Measurements from ENCODE around the gene PER1. TPM values are rescaled to one million over a fixed set of nuclear protein-coding genes. Genes with fewer than 3 reads are reported as not detected.

The PER1 gene
- total and polyA plus RNA-seq, 2 of the 4 experiments (the other 2 are of a cell fraction), result 3.4 to 10.5 TPM

- no peaks in the 10 kb centered on the region for H4K20me1 ChIP-seq (ENCODE audit: insufficient read depth, low read length)
- in situ Hi-C loops (cut with MboI; ENCODE audit: low sequenced_read_pairs), result loop anchor here (25.0 kb wide), 2 partner anchors 216 to 666 kb away; partner anchors contain the start of genes ARHGEF15 and SPDYE4
- CTCF ChIA-PET, result no interaction called here
These were observed 55.7 kb downstream of the PER1 start for GRCh38 chr17:8096541-8096940.

More at GRCh38 chr17:8096541-8096940, 55.7 kb downstream of the PER1 start:
- no peak for TF ChIP-seq MXI1 (IDR thresholded peaks at IDR 0.05; ENCODE audit: borderline replicate concordance, low read depth, low read length)
- TF ChIP-seq CTCF (conservative IDR thresholded peaks at IDR 0.05; ENCODE audit: low read depth, low read length), result no peak
- TF ChIP-seq CEBPB (IDR thresholded peaks at IDR 0.05; ENCODE audit: low read depth, low read length), result no peak
- TF ChIP-seq SMC3 (IDR thresholded peaks at IDR 0.05; ENCODE audit: low read depth, low read length), result no peak
- no peak for TF ChIP-seq BHLHE40 (IDR thresholded peaks at IDR 0.05; ENCODE audit: low read depth, low read length)
- TF ChIP-seq FOS (IDR thresholded peaks at IDR 0.05; ENCODE audit: low read depth, low read length), result no peak
- no peak for TF ChIP-seq RAD21 (IDR thresholded peaks at IDR 0.05; ENCODE audit: low read length)
- no peak for TF ChIP-seq CHD1 (IDR thresholded peaks at IDR 0.05; ENCODE audit: low read depth, low read length)
- no peak for TF ChIP-seq RFX5 (IDR thresholded peaks at IDR 0.05; ENCODE audit: low read depth, low read length)
- TF ChIP-seq POLR2A (IDR thresholded peaks at IDR 0.05; ENCODE audit: low read depth, low read length), result no peak
- Histone ChIP-seq H3K56ac (ENCODE audit: extremely low read depth, insufficient read depth, low read length) (no peak overlapping the region), H4K8ac (ENCODE audit: low read depth in 2 of 2, low read length in 2 of 2) (no peak overlapping the region), H2AK9ac (replicated peaks; ENCODE audit: low read depth, low read length, poor library complexity) (no peak overlapping the region), H3K36me3 (ENCODE audit: control insufficient read depth, insufficient read depth, low read length) (no peaks in the 10 kb centered on the region), H4K5ac (ENCODE audit: low read depth, low read length) (no peak overlapping the region), H3K18ac (ENCODE audit: low read depth, low read length) (no peak overlapping the region), H2AFZ (replicated peaks; ENCODE audit: low read length, poor library complexity) (no peak overlapping the region), H2BK20ac (ENCODE audit: low read depth, low read length) (no peak overlapping the region), H3K9me3 (ENCODE audit: control insufficient read depth, insufficient read depth, low read length) (no peaks in the 10 kb centered on the region), H3K27ac (ENCODE audit: insufficient read depth, low read length) (no peak overlapping the region), H2AK5ac (ENCODE audit: low read depth, low read length) (no peak overlapping the region), H4K91ac (ENCODE audit: insufficient read depth, low read depth, low read length) (no peak overlapping the region), H2BK15ac (ENCODE audit: low read depth, low read length) (no peak overlapping the region), H2BK120ac (ENCODE audit: low read depth, low read length) (no peak overlapping the region), H3K27me3 (ENCODE audit: control insufficient read depth, insufficient read depth, low read length) (peaks cover 52% of the 10 kb centered on the region), H3K4ac (ENCODE audit: low read depth, low read length) (no peak overlapping the region), H3K9ac (ENCODE audit: low read depth, low read length) (no peak overlapping the region), H3K23ac (ENCODE audit: low read depth, low read length) (no peak overlapping the region), H3K4me2 (ENCODE audit: low read depth, low read length) (no peak overlapping the region), H3K14ac (replicated peaks; ENCODE audit: low read depth, low read length) (no peak overlapping the region), H3K79me1 (ENCODE audit: low read depth in 1 of 2, low read length in 2 of 2) (no peaks in the 10 kb centered on the region), H3K4me1 (ENCODE audit: control insufficient read depth, insufficient read depth, low read length) (no peaks in the 10 kb centered on the region), H3K4me3 (ENCODE audit: insufficient read depth, low read depth, low read length) (no peak overlapping the region), H3K9me1 (ENCODE audit: insufficient read depth, low read length) (no peaks in the 10 kb centered on the region; the same call in 1 of the 2 replicates), H2BK5ac (ENCODE audit: low read depth, low read length, poor library complexity, severe bottlenecking) (no peak overlapping the region)
- intact Hi-C loops (cut with micrococcal nuclease), result no loop called here
- BruUV-seq (replicated peaks), result no TSS peak
- 69% methylated on average over 3 of the region's 8 CpGs; no CpG with 5 or more reads in 1 of the 2 experiments for WGBS, 2 experiments (ENCODE audit: extremely low coverage in 2 of 2, insufficient read length in 1 of 2)
- dilution Hi-C loops (cut with HindIII; ENCODE audit: low sequenced_read_pairs, unreplicated experiment), result no loop called here
- DNase-seq (no peak), ATAC-seq (ENCODE audit: low read depth) (no peak)
- POLR2A ChIA-PET (ENCODE audit: unreplicated experiment), result no interaction called here

Measured in IMR-90 (cell line).